GM15510 (cell line): ENCODE data around the gene ECPAS.
A peak's percentile ranks its signal among the peaks of the same experiment; 100 is the strongest.

ENCODE experiments used
- POLR2A ChIP-seq: IDR thresholded peaks from 3 replicates; pipeline ENCODE4 v1.6.1; 2011; ENCODE audit warnings: borderline replicate concordance; ENCODE audit not compliant: insufficient read length; ENCODE audit errors: extremely low read depth

Gene ECPAS, protein sequence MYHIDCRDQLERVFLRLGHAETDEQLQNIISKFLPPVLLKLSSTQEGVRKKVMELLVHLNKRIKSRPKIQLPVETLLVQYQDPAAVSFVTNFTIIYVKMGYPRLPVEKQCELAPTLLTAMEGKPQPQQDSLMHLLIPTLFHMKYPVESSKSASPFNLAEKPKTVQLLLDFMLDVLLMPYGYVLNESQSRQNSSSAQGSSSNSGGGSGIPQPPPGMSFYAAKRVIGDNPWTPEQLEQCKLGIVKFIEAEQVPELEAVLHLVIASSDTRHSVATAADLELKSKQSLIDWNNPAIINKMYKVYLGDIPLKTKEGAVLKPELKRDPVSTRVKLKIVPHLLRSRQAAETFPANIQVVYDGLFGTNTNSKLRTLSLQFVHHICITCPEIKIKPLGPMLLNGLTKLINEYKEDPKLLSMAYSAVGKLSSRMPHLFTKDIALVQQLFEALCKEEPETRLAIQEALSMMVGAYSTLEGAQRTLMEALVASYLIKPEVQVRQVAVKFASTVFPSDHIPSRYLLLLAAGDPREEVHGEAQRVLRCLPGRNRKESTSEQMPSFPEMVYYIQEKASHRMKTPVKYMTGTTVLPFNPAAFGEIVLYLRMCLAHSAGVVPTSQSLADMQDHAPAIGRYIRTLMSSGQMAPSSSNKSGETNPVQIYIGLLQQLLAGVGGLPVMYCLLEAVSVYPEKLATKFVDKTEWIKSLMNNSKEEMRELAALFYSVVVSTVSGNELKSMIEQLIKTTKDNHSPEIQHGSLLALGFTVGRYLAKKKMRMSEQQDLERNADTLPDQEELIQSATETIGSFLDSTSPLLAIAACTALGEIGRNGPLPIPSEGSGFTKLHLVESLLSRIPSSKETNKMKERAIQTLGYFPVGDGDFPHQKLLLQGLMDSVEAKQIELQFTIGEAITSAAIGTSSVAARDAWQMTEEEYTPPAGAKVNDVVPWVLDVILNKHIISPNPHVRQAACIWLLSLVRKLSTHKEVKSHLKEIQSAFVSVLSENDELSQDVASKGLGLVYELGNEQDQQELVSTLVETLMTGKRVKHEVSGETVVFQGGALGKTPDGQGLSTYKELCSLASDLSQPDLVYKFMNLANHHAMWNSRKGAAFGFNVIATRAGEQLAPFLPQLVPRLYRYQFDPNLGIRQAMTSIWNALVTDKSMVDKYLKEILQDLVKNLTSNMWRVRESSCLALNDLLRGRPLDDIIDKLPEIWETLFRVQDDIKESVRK (N-terminal part only)

DNA sequence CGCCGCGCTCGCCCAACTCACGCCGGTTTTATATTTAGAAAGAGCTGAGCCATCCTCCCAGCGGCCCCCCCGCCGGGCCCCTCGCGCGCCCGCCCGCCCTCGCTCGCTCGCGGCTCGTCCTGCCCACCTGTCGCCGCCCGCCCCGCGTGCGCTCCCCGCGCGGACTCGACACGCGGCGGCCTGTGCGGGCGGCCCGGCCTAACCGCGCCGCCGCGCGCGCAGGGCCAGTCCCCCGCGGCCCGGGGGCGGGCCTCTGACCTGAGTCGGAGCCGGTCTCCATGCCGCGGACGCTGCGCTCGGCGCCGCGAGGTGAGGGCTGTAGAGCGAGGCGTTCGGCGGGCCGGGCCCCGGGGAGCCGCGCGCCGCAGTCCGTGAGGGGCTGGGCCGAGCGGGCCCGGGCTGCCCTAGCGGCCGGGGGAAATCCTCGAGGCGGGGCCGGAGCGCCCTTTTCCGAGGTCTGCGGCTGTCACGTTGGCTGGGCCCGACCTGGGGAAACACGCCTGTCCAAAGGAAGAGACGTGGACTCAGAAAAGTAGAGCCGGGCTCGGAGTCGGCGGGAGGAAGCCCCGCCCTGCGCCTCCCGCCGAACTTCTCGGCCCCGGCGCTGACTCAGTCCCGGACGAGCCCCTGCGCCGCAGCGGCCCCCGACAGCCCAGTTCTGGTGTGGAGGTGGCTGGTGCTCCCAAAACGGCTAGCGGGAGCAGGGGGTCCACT is at the start of gene ECPAS:
ECPAS (minus strand) TSS at position 526 of the 714 bp plus-strand sequence. CDS start 11,465 bp downstream, outside the sequence.
- peak; percentile 54 for TF ChIP-seq POLR2A

DNA sequence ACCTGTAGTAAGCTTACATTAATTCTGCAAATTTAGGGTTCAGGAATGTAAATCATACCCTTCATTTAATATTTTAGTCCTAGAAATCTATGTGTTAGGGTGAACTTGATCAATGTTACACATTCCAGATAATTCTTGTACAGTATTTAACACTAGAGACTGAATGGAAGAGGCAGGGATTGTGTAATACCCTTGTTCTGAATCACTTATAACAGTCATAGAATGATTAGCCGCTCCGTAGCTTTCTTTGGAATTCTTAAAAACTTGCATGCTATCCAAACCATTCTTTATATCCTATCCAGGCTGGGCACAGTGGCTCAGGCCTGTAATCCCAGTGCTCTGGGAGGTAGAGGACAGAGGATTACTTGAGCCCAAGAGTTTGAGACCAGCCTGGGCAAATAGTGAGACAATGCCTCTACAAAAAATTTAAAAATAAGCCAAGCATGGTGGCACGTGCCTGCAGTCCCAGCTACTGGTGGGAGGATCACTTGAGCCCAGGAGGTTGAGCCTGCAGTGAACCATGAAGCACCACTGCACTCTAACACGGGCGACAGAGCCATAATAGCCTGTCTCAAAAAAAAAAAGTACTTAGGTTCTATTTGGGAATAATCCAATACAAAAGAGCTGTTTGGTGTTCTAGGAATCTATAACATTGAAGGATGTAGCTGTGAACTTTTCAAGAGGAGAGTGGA is 49.1 kb upstream of the ECPAS start:
- no peak for TF ChIP-seq POLR2A

DNA sequence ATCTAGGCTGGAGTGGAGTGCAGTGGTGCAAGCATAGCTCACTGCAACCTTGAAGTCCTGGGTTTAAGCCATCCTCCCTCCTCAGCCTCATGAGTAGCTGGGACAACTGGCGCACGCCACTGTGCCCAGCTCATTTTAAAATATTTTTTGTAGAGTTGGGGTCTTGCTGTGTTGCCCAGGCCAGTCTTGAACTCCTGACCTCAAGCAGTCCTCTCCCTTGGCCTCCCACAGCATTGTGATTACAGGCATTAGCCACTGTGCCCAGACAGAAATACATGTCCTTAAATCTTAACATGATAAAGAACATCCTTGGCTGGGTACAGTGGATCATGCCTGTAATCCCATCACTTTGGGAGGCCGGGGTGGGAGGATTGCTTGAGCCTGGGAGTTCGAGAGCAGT is 47.5 kb upstream of the ECPAS start:
- TF ChIP-seq POLR2A, result no peak

DNA sequence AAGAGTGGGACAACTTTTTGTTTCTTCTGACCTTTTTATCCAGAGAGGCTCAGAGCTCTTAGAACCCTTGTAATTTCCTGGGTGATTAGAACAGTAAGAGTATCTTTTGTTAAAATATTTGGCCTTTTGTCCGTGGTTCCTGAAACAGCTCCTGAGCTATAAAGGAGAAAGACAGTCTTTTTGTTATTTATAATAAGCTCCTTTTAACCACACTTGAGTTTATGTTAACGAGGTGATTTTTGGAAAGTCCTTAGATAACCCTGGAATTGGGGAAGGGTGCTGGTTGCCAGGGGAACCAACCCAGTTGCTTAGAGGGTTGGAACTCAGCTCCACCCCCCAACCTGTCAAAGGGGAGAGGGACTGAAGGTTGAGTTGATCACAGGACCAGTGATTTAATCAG is 45.6 kb upstream of the ECPAS start:
- no peak for TF ChIP-seq POLR2A

DNA sequence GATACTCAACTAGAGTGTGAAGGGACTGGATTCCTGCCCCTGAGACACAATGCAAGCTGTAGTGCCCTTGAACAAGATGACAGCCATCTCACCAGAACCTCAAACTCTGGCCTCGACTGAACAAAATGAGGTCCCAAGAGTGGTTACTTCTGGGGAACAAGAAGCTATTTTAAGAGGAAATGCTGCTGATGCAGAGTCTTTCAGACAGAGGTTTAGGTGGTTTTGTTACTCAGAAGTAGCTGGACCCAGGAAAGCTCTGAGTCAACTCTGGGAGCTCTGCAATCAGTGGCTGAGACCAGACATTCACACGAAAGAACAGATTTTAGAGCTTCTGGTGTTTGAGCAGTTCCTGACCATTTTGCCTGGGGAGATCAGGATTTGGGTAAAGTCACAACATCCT is 43.2 kb upstream of the ECPAS start:
- no peak for TF ChIP-seq POLR2A

DNA sequence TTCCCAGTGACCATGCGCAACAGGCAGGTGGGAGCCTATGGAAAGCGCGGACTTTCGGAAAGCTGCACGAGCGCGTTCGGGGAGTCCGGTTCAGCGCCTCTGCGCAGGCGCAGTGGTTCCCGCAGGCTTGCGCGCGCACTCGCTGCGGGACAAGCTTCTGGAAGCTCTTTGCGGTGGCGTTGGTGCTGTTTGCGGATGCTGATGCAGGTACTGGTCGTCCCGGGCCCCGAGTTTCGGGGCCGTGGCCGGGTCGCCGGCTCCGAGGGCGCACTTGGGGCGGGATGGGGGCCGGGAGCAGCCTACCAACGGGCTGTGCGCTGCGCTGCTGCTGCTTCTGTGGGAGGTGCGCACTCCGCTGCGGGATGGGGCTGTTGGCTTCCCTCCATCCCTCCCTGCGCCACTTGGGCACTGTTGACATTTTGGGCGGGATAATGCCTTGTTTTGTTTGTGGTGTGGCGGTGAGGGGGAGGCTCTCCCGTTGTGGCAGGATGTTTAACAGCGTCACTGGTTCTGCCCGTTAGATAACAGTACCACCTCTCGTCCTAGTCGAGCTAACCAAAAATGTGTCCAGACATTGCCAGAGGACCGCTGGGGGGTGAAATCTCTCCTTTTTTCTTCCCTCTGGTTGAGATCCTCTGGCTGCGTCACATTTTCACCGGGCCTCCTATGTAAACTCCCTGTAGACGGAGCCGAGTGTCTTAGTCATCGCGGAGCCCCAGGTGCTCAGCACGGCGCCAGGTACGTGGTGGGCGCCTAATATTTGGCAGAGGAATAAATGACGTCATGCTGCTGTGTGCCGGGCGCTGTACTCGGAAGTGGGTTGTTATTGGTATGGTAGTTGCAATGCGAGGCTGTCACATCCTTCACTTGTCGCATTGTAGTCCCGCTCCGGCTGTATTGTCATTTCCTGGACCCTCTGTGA is 41.1 kb upstream of the ECPAS start, which contains the start of gene ZNF483:
ZNF483 (plus strand) TSS at position 124 of the 922 bp plus-strand sequence. CDS start 2,217 bp downstream, outside the sequence.
- no peak for TF ChIP-seq POLR2A

DNA sequence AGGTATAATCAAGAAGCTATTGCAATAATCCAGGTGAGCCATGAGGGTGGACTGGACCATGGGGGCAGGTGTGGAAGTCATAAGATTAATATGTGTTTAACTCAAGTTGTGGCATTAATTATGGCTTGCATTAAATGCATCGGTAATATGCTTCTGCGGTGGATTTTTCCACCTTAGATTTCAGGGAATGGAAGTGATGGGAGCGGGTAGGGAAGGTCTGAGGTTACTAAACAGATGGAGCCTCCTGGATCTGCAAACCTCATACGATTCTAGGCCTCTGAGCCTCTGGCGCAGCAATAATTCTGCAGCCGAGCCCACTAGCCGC is 40.5 kb upstream of the ECPAS start:
- TF ChIP-seq POLR2A, result no peak

DNA sequence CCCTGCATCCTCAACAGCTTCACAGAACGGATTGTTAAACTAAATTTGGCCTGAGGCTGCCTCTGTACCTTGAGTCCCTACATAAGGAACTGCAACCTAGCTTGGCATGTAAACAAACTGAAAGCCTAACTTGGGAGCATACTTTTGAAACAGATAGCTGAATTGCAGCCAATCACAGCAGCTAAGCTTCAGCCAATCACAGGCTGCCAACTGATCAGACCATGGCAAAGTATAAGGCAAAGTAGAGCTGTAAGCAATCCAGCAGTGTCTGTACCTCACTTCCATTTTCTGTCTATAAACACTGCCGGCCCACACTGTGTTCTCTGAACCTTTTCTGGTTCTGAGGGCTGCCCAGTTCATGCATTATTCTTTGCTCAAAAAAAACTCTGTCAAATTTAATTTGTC is 31.9 kb upstream of the ECPAS start:
- TF ChIP-seq POLR2A, result no peak

DNA sequence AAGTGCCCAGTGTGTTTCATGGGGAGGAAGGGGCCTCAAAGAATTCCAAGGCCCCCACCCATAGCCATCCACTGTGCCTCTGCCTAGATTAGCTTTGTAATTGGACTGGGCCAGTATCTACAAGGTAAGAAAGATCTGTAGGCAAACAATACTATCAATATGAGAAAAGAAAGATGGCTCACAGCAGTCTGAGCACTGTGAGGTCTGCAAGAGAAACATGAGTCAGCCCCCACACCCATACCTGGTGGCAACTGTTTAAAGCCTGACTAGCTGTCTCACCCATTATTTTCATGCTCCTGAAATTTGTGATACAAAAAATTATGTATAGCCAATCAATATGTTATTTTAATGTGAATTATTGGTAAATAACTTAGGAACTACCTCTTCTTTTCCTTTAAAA is 30.8 kb upstream of the ECPAS start:
- TF ChIP-seq POLR2A, result no peak

DNA sequence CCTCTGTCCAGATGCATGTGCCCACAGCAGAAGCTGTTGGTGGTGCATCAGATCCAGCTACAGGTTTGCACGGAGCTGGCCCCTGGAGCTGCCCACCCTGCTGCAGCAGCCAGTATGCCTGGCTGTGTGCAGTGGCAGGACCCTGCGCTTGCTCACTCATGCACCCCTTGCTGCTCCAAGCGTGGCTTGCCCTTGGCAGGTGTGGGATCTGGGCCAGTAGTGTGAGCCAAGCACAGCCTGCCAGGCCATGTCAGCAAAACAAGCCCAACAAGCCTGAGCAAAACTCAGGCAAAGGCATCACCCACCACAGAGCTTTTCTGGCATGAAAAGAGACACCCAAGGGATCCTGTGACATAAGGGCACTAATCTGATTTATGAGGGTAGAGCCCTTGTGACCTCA is 18.3 kb upstream of the ECPAS start:
- no peak for TF ChIP-seq POLR2A

DNA sequence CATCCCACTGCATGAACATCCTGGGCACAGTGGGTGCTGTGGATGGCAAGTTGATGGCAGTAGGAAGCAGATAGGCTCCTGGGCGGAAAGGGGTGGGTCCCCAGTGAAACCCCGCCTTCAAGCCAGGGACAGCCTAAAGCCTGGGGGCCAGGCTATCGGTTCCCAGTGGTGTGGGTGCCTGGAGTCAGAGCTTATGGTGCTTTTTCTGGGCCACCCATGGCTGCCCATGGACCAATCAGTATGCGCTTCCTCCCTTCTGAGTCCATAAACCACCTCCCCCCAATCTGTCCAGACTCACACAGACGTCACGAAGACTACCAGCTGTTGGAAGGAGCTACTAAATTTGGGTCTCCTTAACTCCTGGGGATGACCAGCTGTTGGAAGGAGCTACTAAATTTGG is 17.5 kb upstream of the ECPAS start:
- no peak for TF ChIP-seq POLR2A

DNA sequence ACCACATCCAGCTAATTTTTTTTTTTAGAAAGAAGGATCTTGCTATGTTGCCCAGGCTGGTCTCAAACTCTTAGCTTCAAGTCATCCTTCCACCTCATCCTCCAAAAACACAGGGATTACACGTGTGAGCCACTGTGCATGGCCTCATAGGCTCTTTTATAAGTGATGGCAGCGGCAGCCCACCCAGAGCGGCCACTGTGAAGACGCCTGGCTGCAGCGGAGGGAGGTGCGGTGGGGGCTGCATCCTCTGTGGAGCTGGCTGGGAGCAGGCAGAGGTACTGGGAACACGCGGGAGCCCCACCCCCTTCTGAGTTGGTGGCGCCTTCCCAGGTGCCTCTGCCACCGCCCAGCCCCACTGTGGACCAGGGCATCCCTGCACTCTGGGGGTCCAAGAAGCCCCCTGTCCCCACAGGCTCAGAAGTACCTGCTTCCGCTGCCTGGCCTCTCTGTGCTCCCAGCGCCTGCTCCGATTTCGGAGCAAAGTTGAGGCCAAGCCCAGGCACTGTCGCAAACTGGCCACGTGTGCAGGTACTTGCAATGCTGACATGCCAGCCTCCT is 16.9 kb upstream of the ECPAS start:
- no peak for TF ChIP-seq POLR2A

DNA sequence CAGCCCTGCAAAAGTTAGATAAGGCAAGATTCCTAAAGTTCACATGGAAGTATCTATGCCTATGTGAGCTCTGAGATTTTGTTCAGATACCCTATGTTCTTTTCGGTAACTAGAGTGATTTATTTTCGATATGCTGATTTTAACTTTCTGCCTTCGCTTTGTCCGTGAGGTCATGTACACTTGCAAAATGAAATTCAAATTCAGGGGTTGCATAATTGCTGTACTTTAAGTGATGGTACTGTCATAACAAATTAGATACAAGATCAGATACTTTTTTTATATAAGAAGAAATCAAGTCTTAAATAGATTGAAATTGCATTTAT is 350 bp upstream of the ECPAS start:
- TF ChIP-seq POLR2A, result no peak
